Adipose tissue (tissue), 3 donors: ENCODE measurements around the gene LACTB. TPM values are rescaled to one million over a fixed set of nuclear protein-coding genes. Genes with fewer than 3 reads are reported as not detected.

Experiments
- H3K27ac ChIP-seq: one replicate; pipeline ENCODE4 v1.5.1; 2013; ENCODE audit warnings: low read depth, low read length
- WGBS, 3 donors: extraction: QIAGEN DNeasy Blood & Tissue Kit; methylation state at CpG; one replicate each; pipeline ENCODE4 v1.1.7; 2013; 5-methylcytosine and 5-hydroxymethylcytosine counted together
- polyA plus RNA-seq, 3 donors: library from polyadenylated mRNA; stranded (reverse); fragments of 200-250 nt; gene quantifications; one replicate each; pipeline ENCODE4 v1.2.3, GENCODE V29; 2013
- donor health status: healthy with polysubstance abuse.
- donor health status: Bipolar disorder and iron deficiency.
- donor health status: healthy.

Gene LACTB
- 10 to 100 TPM in 2 of 3 donors, 1 to 10 TPM in 1; 7.6 to 19.7 (median 15.3) TPM for polyA plus RNA-seq

GRCh38 chr15:63121382-63122001 is at the start of gene LACTB:
LACTB (plus strand) TSS chr15:63121861; CDS start chr15:63121872, 11 bp downstream.
- 4 to 9% (median 4%) methylated on average over 10 to 40 of the region's 40 CpGs for WGBS, 3 donors
- peak within 1 kb of the TSS; percentile 92 for H3K27ac ChIP-seq

GRCh38 chr15:63072023-63072650 is 49.5 kb upstream of the LACTB start:
- WGBS, 3 donors: 74 to 78% (median 76%) methylated on average over 3 of the region's 3 CpGs
- no peak overlapping the region for H3K27ac ChIP-seq

GRCh38 chr15:63072809-63073277 is 48.8 kb upstream of the LACTB start:
- no peak overlapping the region for H3K27ac ChIP-seq
- 84 to 94% (median 90%) methylated on average over 9 of the region's 9 CpGs for WGBS, 3 donors

GRCh38 chr15:63073497-63074172 is 48.0 kb upstream of the LACTB start:
- no peak overlapping the region for H3K27ac ChIP-seq
- 54 to 84% (median 74%) methylated on average over 9 of the region's 9 CpGs for WGBS, 3 donors

GRCh38 chr15:63075015-63075983 is 46.4 kb upstream of the LACTB start:
- no peak overlapping the region for H3K27ac ChIP-seq
- WGBS, 3 donors: 58 to 71% (median 59%) methylated on average over 17 of the region's 17 CpGs

- 55 to 59% (median 58%) methylated on average over 12 of the region's 12 CpGs for WGBS, 3 donors
- no peak overlapping the region for H3K27ac ChIP-seq
These were observed 45.5 kb upstream of the LACTB start for GRCh38 chr15:63075984-63076713.

- H3K27ac ChIP-seq: no peak overlapping the region
- 71 to 92% (median 87%) methylated on average over 4 of the region's 4 CpGs for WGBS, 3 donors
These were observed 45.0 kb upstream of the LACTB start for GRCh38 chr15:63076714-63077046.

GRCh38 chr15:63077952-63078351 is 43.7 kb upstream of the LACTB start:
- WGBS, 3 donors: 62 to 84% (median 78%) methylated on average over 6 of the region's 6 CpGs
- no peak overlapping the region for H3K27ac ChIP-seq

- H3K27ac ChIP-seq: no peak overlapping the region
These were observed 41.6 kb upstream of the LACTB start for GRCh38 chr15:63079947-63080626.

GRCh38 chr15:63080634-63081250 is 40.9 kb upstream of the LACTB start:
- H3K27ac ChIP-seq: no peak overlapping the region
- 93 to 95% (median 94%) methylated on average over 10 of the region's 10 CpGs for WGBS, 3 donors

More at GRCh38 chr15:63079947-63080626, 41.6 kb upstream of the LACTB start:
- WGBS, 3 donors: 86 to 91% (median 88%) methylated on average over 13 of the region's 13 CpGs

GRCh38 chr15:63082366-63082765 is 39.3 kb upstream of the LACTB start:
- WGBS, 3 donors: 73 to 90% (median 83%) methylated on average over 4 of the region's 4 CpGs

GRCh38 chr15:63083044-63083443 is 38.6 kb upstream of the LACTB start:
- WGBS, 3 donors: 73 to 91% (median 82%) methylated on average over 12 of the region's 12 CpGs
- H3K27ac ChIP-seq: no peak overlapping the region

More at GRCh38 chr15:63082366-63082765, 39.3 kb upstream of the LACTB start:
- no peak overlapping the region for H3K27ac ChIP-seq

GRCh38 chr15:63083541-63083940 is 38.1 kb upstream of the LACTB start:
- H3K27ac ChIP-seq: no peak overlapping the region
- WGBS, 3 donors: 86 to 93% (median 89%) methylated on average over 11 of the region's 11 CpGs

GRCh38 chr15:63084806-63085205 is 36.9 kb upstream of the LACTB start:
- H3K27ac ChIP-seq: no peak overlapping the region
- 84 to 100% (median 100%) methylated on average over 1 of the region's 1 CpG for WGBS, 3 donors

GRCh38 chr15:63085289-63085688 is 36.4 kb upstream of the LACTB start:
- 85 to 94% (median 92%) methylated on average over 4 of the region's 4 CpGs for WGBS, 3 donors
- no peak overlapping the region for H3K27ac ChIP-seq

- WGBS, 3 donors: 69 to 82% (median 69%) methylated on average over 4 of the region's 4 CpGs
- no peak overlapping the region for H3K27ac ChIP-seq
These were observed 35.4 kb upstream of the LACTB start for GRCh38 chr15:63086271-63086670.

- H3K27ac ChIP-seq: no peak overlapping the region
- 64 to 73% (median 69%) methylated on average over 5 of the region's 5 CpGs for WGBS, 3 donors
These were observed 34.7 kb upstream of the LACTB start for GRCh38 chr15:63086947-63087346.
